MM.1S (cell line): ENCODE measurements around the gene HTRA3.

ENCODE experiments used
- DNase-seq: peaks from one replicate; pipeline ENCODE4 v3.0.0-alpha.2; 2015
- H2AFZ ChIP-seq: fragments of 300-600 bp; sonication (generic); 2 replicates; pipeline ENCODE4 v1.6.0; 2016; ENCODE audit warnings: antibody characterized with exemption, low read length
- H3F3A ChIP-seq: fragments of 300-600 bp; sonication (generic); 2 replicates; pipeline ENCODE4 v1.6.1; 2016; ENCODE audit warnings: mild to moderate bottlenecking, antibody characterized with exemption, low read length, moderate library complexity, mixed read lengths; ENCODE audit not compliant: insufficient read depth
- H3K27ac ChIP-seq: fragments of 300-600 bp; sonication (generic); 2 replicates; pipeline ENCODE4 v1.5.1; 2016; ENCODE audit warnings: mild to moderate bottlenecking, low read length
- H3K27me3 ChIP-seq: fragments of 300-600 bp; sonication (generic); replicated peaks from 2 replicates; pipeline ENCODE4 v1.6.0; 2016; ENCODE audit warnings: low read length; ENCODE audit not compliant: insufficient read depth
- H3K36me3 ChIP-seq: fragments of 300-600 bp; sonication (generic); replicated peaks from 2 replicates; pipeline ENCODE4 v1.6.1; 2016; ENCODE audit warnings: mild to moderate bottlenecking, low read length, mixed read lengths; ENCODE audit not compliant: insufficient read depth
- H3K4me1 ChIP-seq: fragments of 300-600 bp; sonication (generic); 2 replicates; pipeline ENCODE4 v1.6.1; 2016; ENCODE audit warnings: low read length, mixed read lengths
- H3K4me2 ChIP-seq: fragments of 300-600 bp; sonication (generic); 2 replicates; pipeline ENCODE4 v1.6.0; 2016; ENCODE audit warnings: low read depth, low read length
- H3K4me3 ChIP-seq: fragments of 300-600 bp; sonication (generic); 2 replicates; pipeline ENCODE4 v1.5.1; 2016; ENCODE audit warnings: low read length, mixed read lengths
- H3K79me2 ChIP-seq: fragments of 300-600 bp; sonication (generic); 2 replicates; pipeline ENCODE4 v1.6.1; 2016; ENCODE audit warnings: mixed run types, low read length, mixed read lengths
- H3K9ac ChIP-seq: fragments of 300-600 bp; sonication (generic); 2 replicates; pipeline ENCODE4 v1.6.1; 2016; ENCODE audit warnings: low read length, mixed read lengths
- H3K9me2 ChIP-seq: fragments of 300-600 bp; sonication (generic); replicated peaks from 2 replicates; pipeline ENCODE4 v1.6.1; 2016; ENCODE audit warnings: mild to moderate bottlenecking, low read length, mixed read lengths; ENCODE audit not compliant: insufficient read depth
- H3K9me3 ChIP-seq: fragments of 300-600 bp; sonication (generic); replicated peaks from 2 replicates; pipeline ENCODE4 v1.6.1; 2016; ENCODE audit warnings: mild to moderate bottlenecking, low read length, mixed read lengths; ENCODE audit not compliant: insufficient read depth
- H4K20me1 ChIP-seq: fragments of 300-600 bp; sonication (generic); 2 replicates; pipeline ENCODE4 v1.6.1; 2016; ENCODE audit warnings: mild to moderate bottlenecking, low read length, moderate library complexity, mixed read lengths; ENCODE audit not compliant: insufficient read depth
- CTCF ChIP-seq: fragments of 300-600 bp; sonication (generic); IDR thresholded peaks from 2 replicates; pipeline ENCODE4 v1.5.1; 2016; ENCODE audit warnings: antibody characterized with exemption, low read length, mixed read lengths
- EZH2 ChIP-seq: fragments of 300-600 bp; sonication (generic); optimal IDR thresholded peaks from 2 replicates; pipeline ENCODE3; 2017; ENCODE audit warnings: low read depth, mild to moderate bottlenecking, antibody characterized with exemption, low read length, mixed read lengths
- EZH2phosphoT487 ChIP-seq: fragments of 300-600 bp; sonication (generic); IDR thresholded peaks from 2 replicates; pipeline ENCODE4 v1.6.1; 2018; ENCODE audit warnings: antibody characterized with exemption, low read length

HTRA3 gene

GRCh38 chr4:8328456-8328855 is 58.9 kb downstream of the HTRA3 start:
- H2AFZ ChIP-seq, result no peak overlapping the region
- no peak overlapping the region for H3K9ac ChIP-seq
- H3K4me2 ChIP-seq, result no peak overlapping the region
- no peaks in the 10 kb centered on the region for H3K9me3 ChIP-seq
- H3K27ac ChIP-seq, result no peak overlapping the region
- TF ChIP-seq EZH2 (no peak), CTCF (no peak), EZH2phosphoT487 (no peak)
- H3K27me3 ChIP-seq, result peaks cover 96% of the 10 kb centered on the region
- H3F3A ChIP-seq, result no peaks in the 10 kb centered on the region
- no peaks in the 10 kb centered on the region for H4K20me1 ChIP-seq
- H3K36me3 ChIP-seq, result no peaks in the 10 kb centered on the region
- no peak for DNase-seq
- H3K9me2 ChIP-seq, result no peaks in the 10 kb centered on the region
- H3K4me1 ChIP-seq, result no peaks in the 10 kb centered on the region
- H3K4me3 ChIP-seq, result no peak overlapping the region
- H3K79me2 ChIP-seq, result no peaks in the 10 kb centered on the region

- Histone ChIP-seq H3K27ac (no peak overlapping the region), H3K4me3 (no peak overlapping the region), H3K79me2 (no peaks in the 10 kb centered on the region), H4K20me1 (no peaks in the 10 kb centered on the region), H3K4me1 (no peaks in the 10 kb centered on the region), H3F3A (no peaks in the 10 kb centered on the region), H2AFZ (no peak overlapping the region), H3K4me2 (no peak overlapping the region), H3K9me2 (no peaks in the 10 kb centered on the region), H3K36me3 (no peaks in the 10 kb centered on the region), H3K9me3 (no peaks in the 10 kb centered on the region), H3K9ac (no peak overlapping the region), H3K27me3 (peaks cover 95% of the 10 kb centered on the region)
- TF ChIP-seq EZH2phosphoT487 (no peak), CTCF (no peak), EZH2 (no peak)
- no peak for DNase-seq
Measured at GRCh38 chr4:8328866-8329559, 59.5 kb downstream of the HTRA3 start.

GRCh38 chr4:8329560-8329858 is 60.0 kb downstream of the HTRA3 start:
- H3K9ac ChIP-seq, result no peak overlapping the region
- peaks cover 94% of the 10 kb centered on the region for H3K27me3 ChIP-seq
- no peak overlapping the region for H3K27ac ChIP-seq
- H2AFZ ChIP-seq, result no peak overlapping the region
- H3K4me2 ChIP-seq, result no peak overlapping the region
- no peaks in the 10 kb centered on the region for H3K79me2 ChIP-seq
- no peaks in the 10 kb centered on the region for H3K4me1 ChIP-seq
- H3K9me3 ChIP-seq, result no peaks in the 10 kb centered on the region
- DNase-seq, result no peak
- no peaks in the 10 kb centered on the region for H4K20me1 ChIP-seq
- H3F3A ChIP-seq, result no peaks in the 10 kb centered on the region
- H3K36me3 ChIP-seq, result no peaks in the 10 kb centered on the region
- H3K4me3 ChIP-seq, result no peak overlapping the region
- no peaks in the 10 kb centered on the region for H3K9me2 ChIP-seq
- no peak for TF ChIP-seq EZH2
- TF ChIP-seq CTCF, result no peak
- no peak for TF ChIP-seq EZH2phosphoT487
